Measurements from ENCODE around the gene GRIP2. TPM values are rescaled to one million over a fixed set of nuclear protein-coding genes. Genes with fewer than 3 reads are reported as not detected.

The GRIP2 gene
- total RNA-seq, 4 donors from 2014 or later: 0.45 to 0.92 (median 0.66) TPM

DNA sequence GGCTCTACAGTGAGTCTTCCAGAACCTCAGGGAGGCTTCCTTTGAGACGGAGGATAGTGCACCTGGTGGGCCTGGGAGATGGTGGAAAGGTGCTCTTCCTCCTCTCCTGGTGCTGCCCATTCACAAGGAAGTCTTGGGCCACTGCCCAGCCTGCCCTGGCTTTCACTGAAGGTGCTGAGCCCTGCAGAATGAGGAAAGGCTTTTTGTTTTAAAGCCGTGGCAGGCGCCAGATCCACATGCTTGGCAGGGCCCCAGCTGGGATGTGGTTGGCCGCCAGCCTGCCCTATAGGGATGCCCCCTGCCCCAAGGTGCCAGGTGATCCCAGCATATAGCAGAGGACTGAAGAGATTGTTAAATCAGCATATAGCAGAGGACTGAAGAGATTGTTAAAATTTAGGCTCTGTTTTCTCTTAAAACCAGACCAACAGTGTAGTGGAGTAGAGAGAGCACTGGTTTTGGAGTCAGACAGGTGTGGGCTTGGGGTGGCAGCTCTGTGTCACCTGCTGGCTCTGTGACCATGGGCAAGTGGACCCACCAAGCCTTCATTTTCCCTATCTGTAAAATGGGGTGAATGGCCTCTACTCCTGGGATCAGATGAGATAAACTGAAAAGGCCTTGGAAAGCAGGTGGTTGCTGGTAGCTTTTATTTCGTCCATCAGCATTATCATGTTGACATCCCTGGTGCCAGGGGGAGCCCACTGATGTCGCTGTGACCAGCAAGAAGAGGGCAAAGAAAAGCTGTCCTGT is 84.4 kb downstream of the GRIP2 start:
- intact Hi-C loops (cut with DNase I): no loop called here
- peaks cover 42 to 67% (median 55%) of the 10 kb centered on the region in 4 donors for H3K4me1 ChIP-seq
- DNase-seq (ENCODE audit: extremely low spot score): no peak

DNA sequence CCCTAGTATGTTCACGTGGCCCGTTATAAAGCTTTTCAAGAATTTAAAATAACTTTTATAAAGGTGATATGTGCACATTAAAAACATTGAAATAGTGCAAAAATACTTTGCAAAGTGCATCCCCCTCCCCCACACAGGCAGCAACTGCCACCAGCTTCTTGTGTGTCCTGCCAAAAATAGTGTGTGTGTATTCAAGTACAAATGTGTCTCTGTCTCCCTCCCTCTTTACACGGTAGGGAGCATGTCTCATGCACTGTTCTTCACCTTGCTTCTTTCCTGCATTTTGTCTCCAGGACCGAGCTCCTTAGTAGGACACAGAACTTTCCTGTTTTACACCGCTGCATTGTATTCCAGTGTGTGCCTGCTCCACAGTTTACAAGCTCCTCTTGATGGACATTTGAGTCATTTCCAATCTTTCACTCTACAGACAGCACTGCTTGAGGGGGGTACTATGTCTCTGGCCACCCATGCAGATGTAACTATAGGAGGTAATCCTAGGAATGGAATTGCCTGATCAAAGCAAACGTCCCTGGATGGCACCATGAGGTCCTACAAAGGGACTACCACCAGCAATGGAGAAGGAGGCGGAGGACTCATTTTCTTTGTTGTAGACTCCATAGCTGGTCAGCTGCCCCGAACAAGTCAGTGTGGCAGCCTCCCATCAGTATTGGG is 85.4 kb downstream of the GRIP2 start:
- intact Hi-C loops (cut with DNase I): loop anchor here (5.0 kb wide), 1 partner anchor 52 kb away; the partner anchor contains the start of gene SLC6A6
- peaks cover 0 to 15% (median 2%) of the 10 kb centered on the region in 4 donors for H3K36me3 ChIP-seq
- H3K4me3 ChIP-seq: no peak overlapping the region
- H3K9me3 ChIP-seq: no peaks in the 10 kb centered on the region
- H3K27ac ChIP-seq (replicated peaks in 1 of 4): peak overlapping the region; percentile 83 to 93 (median 85)
- peaks cover 33 to 61% (median 47%) of the 10 kb centered on the region in 4 donors for H3K4me1 ChIP-seq
- WGBS: 64% methylated on average over 8 of the region's 8 CpGs
- TF ChIP-seq POLR2AphosphoS5 (IDR thresholded peaks at IDR 0.05): peak in 1 of 2 donors; percentile 19
- no peak for TF ChIP-seq EP300 (IDR thresholded peaks at IDR 0.05)
- no peak for TF ChIP-seq POLR2A (IDR thresholded peaks at IDR 0.05; ENCODE audit: low read depth)
- TF ChIP-seq, protein P1, sequence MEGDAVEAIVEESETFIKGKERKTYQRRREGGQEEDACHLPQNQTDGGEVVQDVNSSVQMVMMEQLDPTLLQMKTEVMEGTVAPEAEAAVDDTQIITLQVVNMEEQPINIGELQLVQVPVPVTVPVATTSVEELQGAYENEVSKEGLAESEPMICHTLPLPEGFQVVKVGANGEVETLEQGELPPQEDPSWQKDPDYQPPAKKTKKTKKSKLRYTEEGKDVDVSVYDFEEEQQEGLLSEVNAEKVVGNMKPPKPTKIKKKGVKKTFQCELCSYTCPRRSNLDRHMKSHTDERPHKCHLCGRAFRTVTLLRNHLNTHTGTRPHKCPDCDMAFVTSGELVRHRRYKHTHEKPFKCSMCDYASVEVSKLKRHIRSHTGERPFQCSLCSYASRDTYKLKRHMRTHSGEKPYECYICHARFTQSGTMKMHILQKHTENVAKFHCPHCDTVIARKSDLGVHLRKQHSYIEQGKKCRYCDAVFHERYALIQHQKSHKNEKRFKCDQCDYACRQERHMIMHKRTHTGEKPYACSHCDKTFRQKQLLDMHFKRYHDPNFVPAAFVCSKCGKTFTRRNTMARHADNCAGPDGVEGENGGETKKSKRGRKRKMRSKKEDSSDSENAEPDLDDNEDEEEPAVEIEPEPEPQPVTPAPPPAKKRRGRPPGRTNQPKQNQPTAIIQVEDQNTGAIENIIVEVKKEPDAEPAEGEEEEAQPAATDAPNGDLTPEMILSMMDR (IDR thresholded peaks at IDR 0.05): no peak
- no peak for DNase-seq (ENCODE audit: extremely low spot score)
- no peaks in the 10 kb centered on the region for H3K27me3 ChIP-seq

More for the DNA sequence above, 84.4 kb downstream of the GRIP2 start:
- H3K4me3 ChIP-seq: no peak overlapping the region
- no peaks in the 10 kb centered on the region for H3K9me3 ChIP-seq
- H3K27me3 ChIP-seq: no peaks in the 10 kb centered on the region
- TF ChIP-seq POLR2A (IDR thresholded peaks at IDR 0.05; ENCODE audit: low read depth) (no peak), EP300 (IDR thresholded peaks at IDR 0.05) (no peak), POLR2AphosphoS5 (IDR thresholded peaks at IDR 0.05) (no peak)
- TF ChIP-seq, protein P1 (IDR thresholded peaks at IDR 0.05): no peak
- H3K36me3 ChIP-seq: peaks cover 0 to 6% (median 2%) of the 10 kb centered on the region in 4 donors
- peak overlapping the region in 1 of 4 donors; percentile 85 for H3K27ac ChIP-seq (replicated peaks in 1 of 4)
- WGBS: 62% methylated on average over 5 of the region's 6 CpGs

DNA sequence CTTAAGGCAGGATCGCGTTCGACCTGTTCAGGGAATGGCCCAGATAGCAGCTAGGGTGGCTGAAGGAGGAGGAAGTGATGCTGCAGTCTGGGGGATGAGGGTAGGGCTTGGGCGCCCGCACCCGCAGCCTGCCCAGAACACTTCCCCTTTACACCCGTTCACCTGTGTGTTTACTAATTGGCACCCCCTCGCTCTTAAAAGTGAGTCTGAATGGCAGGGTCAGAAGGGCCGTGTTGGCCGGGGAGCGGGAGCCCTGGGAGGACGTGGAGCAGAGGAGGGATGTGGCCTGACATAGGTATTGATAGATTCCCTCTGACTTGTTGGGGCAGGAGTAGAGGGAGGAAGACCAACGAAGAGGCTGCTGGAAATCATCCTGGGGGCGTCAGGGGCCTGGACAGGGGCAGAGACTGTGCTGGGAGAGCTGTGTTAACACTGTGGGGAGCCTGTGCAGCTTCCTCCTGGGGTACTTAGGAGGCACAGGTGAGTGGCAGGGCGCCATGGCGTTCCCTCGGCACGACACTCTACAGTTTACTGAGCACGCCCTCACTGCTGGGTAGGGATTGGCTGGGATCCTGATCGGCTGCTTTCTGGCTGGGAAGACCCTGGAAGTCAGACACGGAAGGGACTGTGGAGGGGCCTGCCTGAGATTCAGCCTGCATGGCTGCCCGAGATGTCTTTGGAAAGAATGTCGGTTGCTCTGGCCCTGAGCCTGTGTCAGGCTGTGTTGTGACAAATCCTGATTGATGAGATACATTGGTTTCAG is 86.1 kb downstream of the GRIP2 start:
- H3K36me3 ChIP-seq: peaks cover 0 to 17% (median 2%) of the 10 kb centered on the region in 4 donors
- no peak for TF ChIP-seq EP300 (IDR thresholded peaks at IDR 0.05)
- peak in 1 of 2 donors; percentile 43 for TF ChIP-seq POLR2AphosphoS5 (IDR thresholded peaks at IDR 0.05)
- DNase-seq (ENCODE audit: extremely low spot score): no peak
- H3K4me1 ChIP-seq: peaks cover 33 to 59% (median 50%) of the 10 kb centered on the region in 4 donors
- H3K27me3 ChIP-seq: no peaks in the 10 kb centered on the region
- intact Hi-C loops (cut with DNase I): loop anchor here (5.0 kb wide), 1 partner anchor 52 kb away; the partner anchor contains the start of gene SLC6A6
- H3K4me3 ChIP-seq: no peak overlapping the region
- 34% methylated on average over 12 of the region's 23 CpGs for WGBS
- no peaks in the 10 kb centered on the region for H3K9me3 ChIP-seq
- H3K27ac ChIP-seq (replicated peaks in 1 of 4): peak overlapping the region; percentile 83 to 93 (median 85)

DNA sequence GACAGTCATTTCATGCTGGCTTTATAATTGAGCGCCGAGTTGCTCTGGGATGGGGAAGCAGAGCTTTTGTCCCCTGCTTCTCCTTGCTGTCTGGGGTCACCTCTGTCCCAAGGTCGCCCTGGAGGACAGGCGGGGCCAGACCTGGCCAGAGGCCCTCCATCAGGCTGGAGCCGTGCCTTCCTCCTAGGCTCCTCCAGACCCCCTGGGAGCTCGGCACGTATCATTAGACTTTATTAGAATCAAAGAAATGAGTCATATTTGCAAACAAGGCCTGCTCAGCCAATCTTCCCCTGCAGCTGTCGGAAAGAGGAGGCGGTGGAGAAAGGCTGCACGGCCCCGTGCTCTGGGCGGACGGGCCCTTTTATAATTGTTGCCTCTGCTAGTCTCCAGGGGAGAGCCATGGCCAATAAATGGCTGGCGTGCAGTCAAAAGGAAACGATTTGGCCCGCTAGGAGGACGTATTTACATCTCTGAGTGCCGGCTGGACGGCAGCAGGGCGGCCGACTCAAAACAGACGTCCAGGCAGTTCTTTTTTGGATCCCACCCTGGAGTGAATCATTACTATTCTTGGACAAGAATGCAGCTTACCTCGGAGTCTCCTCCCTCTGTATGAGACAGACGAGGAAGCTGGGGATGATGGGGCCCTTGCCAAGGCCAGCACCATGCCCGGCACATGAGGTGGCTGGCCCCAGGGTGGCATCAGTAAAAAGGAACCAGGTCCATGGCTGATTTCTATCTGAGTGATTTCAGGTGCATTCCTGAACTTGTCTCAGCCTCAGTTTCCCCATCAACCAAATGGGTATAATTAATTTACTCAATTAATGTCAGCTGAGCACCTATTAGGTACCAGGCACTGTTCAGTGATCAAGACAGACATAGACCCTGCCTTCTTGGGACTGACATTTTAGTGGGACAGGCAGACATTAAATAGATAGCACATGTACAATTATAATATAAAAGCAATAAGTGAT is 87.1 kb downstream of the GRIP2 start:
- Histone ChIP-seq H3K36me3 (peaks cover 0 to 28% (median 9%) of the 10 kb centered on the region in 4 donors), H3K27ac (replicated peaks in 1 of 4) (peak overlapping the region; percentile 83 to 93 (median 85)), H3K27me3 (no peaks in the 10 kb centered on the region), H3K4me1 (peaks cover 33 to 61% (median 51%) of the 10 kb centered on the region in 4 donors), H3K9me3 (no peaks in the 10 kb centered on the region), H3K4me3 (peak overlapping the region in 1 of 4 donors; percentile 27)
- WGBS: 21% methylated on average over 9 of the region's 25 CpGs
- intact Hi-C loops (cut with DNase I): loop anchor here (5.0 kb wide), 1 partner anchor 51 kb away; the partner anchor contains the start of gene SLC6A6
- no peak for TF ChIP-seq EP300 (IDR thresholded peaks at IDR 0.05)
- peak; percentile 77 to 93 for TF ChIP-seq POLR2AphosphoS5 (IDR thresholded peaks at IDR 0.05)
- TF ChIP-seq, protein P1 (IDR thresholded peaks at IDR 0.05): peak in 1 of 3 experiments; percentile 30
- TF ChIP-seq POLR2A (IDR thresholded peaks at IDR 0.05; ENCODE audit: low read depth): no peak
- DNase-seq (ENCODE audit: extremely low spot score): peak; percentile 97

Measured in esophagus muscularis mucosa (tissue), 4 donors.